Measurements from ENCODE around the gene SCRN1.

DNA sequence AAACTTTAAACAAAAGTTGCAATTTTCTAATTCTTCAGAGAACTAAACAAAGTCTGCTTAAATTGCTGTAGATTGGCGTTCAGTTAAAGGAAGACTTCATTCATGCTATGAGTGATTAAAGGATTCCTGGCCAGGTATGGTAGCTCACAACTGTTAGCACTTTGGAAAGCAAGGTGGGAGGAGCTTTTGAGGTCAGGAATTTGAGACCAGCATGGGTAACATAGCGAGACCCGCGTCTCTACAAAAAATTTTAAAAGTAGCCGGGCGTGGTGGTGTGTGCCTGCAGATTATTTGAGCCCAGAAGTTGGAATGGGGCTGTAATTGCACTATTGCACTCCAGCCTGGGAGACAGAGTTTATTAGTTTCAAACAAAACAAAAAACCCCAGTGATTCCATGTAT is 13.5 kb upstream of the SCRN1 start:
- TF ChIP-seq EZH2 (IDR thresholded peaks at IDR 0.05) (no peak), POLR2AphosphoS5 (IDR thresholded peaks at IDR 0.05; ENCODE audit: borderline replicate concordance, low read depth, low read length) (no peak)
